Measurements from ENCODE around the gene PRAC1. TPM values are rescaled to one million over a fixed set of nuclear protein-coding genes. Genes with fewer than 3 reads are reported as not detected.

Gene PRAC1
- polyA plus RNA-seq, 1 of the 3 experiments (the other 2 are of a cell fraction), result not detected

GRCh38 chr17:48681609-48682008 lies 40.7 kb downstream of the PRAC1 start:
- WGBS (ENCODE audit: low lambda C conversion rate), result 18% methylated on average over 1 of the region's 1 CpG
- H3K36me3 ChIP-seq (replicated peaks in 1 of 2; ENCODE audit: control insufficient read depth in 1 of 2, insufficient read depth in 2 of 2, low read length in 1 of 2), result no peaks in the 10 kb centered on the region
- H3F3A ChIP-seq (replicated peaks; ENCODE audit: insufficient read depth), result no peaks in the 10 kb centered on the region
- CTCF ChIA-PET, result interaction anchor here (0.6 to 9.7 kb wide), 4 partner anchors 10 to 266 kb away, joined by 3 to 113 read pairs (median 64); no protein-coding TSS in a partner anchor
- H3K4me1 ChIP-seq (ENCODE audit: control insufficient read depth in 1 of 2, insufficient read depth in 2 of 2, low read depth in 1 of 2, low read length in 1 of 2), result no peaks in the 10 kb centered on the region
- TF ChIP-seq POLR2AphosphoS5 (IDR thresholded peaks at IDR 0.05; ENCODE audit: low read depth, low read length) (no peak), EP300 (IDR thresholded peaks at IDR 0.05; ENCODE audit: borderline replicate concordance in 1 of 2, low read depth in 1 of 2, low read length in 1 of 2) (no peak), USF2 (IDR thresholded peaks at IDR 0.05; ENCODE audit: borderline replicate concordance, low read depth, low read length) (no peak), RAD21 (IDR thresholded peaks at IDR 0.05; ENCODE audit: low read length) (no peak), PBX3 (IDR thresholded peaks at IDR 0.05) (no peak), USF1 (IDR thresholded peaks at IDR 0.05; ENCODE audit: borderline replicate concordance, low read depth) (no peak), FOXM1 (IDR thresholded peaks at IDR 0.05; ENCODE audit: low read depth) (no peak), NFIC (IDR thresholded peaks at IDR 0.05; ENCODE audit: borderline replicate concordance) (no peak), MXI1 (IDR thresholded peaks at IDR 0.05; ENCODE audit: low read depth, low read length) (no peak), SIN3A (IDR thresholded peaks at IDR 0.05; ENCODE audit: borderline replicate concordance, low read depth, low read length) (no peak), CTCF (IDR thresholded peaks at IDR 0.05) (no peak), FOSL2 (IDR thresholded peaks at IDR 0.05; ENCODE audit: borderline replicate concordance, low read depth) (no peak), RXRA (IDR thresholded peaks at IDR 0.05; ENCODE audit: borderline replicate concordance, low read depth) (no peak), SMC3 (IDR thresholded peaks at IDR 0.05; ENCODE audit: low read depth, low read length) (no peak)
- no peak overlapping the region for H3K27ac ChIP-seq (ENCODE audit: low read depth in 2 of 2, low read length in 1 of 2)
- no peak overlapping the region for H2AFZ ChIP-seq (ENCODE audit: low read depth)
- no peaks in the 10 kb centered on the region for H3K79me2 ChIP-seq (ENCODE audit: insufficient read depth)
- peaks cover 98% of the 10 kb centered on the region for H3K27me3 ChIP-seq (ENCODE audit: insufficient read depth)
- no peaks in the 10 kb centered on the region for H4K20me1 ChIP-seq (ENCODE audit: insufficient read depth)
- no peak for DNase-seq
- H3K9me3 ChIP-seq, result no peaks in the 10 kb centered on the region
- POLR2A ChIA-PET, result interaction anchor here (0.6 kb wide), 1 partner anchor 12 kb away, joined by 4 read pairs; no protein-coding TSS in a partner anchor
- no peaks in the 10 kb centered on the region for H3K9me2 ChIP-seq
- no peak overlapping the region for H3K4me2 ChIP-seq
- no peak overlapping the region for H3K4me3 ChIP-seq (ENCODE audit: low read depth in 2 of 2, low read length in 1 of 2)
- no peak overlapping the region for H3K9ac ChIP-seq

Measured in SK-N-SH (cell line).